Cardiac atrium fibroblast (primary cell): ENCODE results near the gene S100A12. TPM values are rescaled to one million over a fixed set of nuclear protein-coding genes. Genes with fewer than 3 reads are reported as not detected.

Experiments
- total RNA-seq: library from RNA; depleted of rRNA; stranded (reverse); fragments of >200 nt; gene quantifications from 2 replicates; pipeline ENCODE4 v1.2.3, GENCODE V29; 2015

S100A12 gene
- not detected in 2 replicates for total RNA-seq

DNA sequence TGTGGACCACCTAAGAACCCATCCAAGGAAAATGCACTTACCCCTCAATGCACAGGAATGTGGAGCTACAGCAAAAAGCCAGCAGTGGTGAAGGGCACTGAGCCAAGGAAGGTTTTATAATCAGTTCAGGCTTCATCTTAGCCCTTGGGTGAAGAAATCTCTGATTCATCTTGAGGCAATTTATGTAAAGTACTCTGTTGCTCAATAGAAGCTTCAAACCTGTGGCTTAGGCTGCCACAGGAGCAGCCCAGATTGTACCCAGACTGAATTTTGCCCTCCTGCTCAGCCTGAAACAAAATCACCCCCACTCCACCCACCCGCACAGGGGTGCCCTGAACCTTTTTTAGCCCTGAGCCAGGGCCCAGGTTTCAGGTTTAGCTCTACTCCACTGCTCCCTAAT lies at the start of gene S100A12:
Gene S100A12, minus strand, starts transcription at position 111 of the 400 bp plus-strand sequence. CDS start 1,029 bp downstream, outside the sequence.

DNA sequence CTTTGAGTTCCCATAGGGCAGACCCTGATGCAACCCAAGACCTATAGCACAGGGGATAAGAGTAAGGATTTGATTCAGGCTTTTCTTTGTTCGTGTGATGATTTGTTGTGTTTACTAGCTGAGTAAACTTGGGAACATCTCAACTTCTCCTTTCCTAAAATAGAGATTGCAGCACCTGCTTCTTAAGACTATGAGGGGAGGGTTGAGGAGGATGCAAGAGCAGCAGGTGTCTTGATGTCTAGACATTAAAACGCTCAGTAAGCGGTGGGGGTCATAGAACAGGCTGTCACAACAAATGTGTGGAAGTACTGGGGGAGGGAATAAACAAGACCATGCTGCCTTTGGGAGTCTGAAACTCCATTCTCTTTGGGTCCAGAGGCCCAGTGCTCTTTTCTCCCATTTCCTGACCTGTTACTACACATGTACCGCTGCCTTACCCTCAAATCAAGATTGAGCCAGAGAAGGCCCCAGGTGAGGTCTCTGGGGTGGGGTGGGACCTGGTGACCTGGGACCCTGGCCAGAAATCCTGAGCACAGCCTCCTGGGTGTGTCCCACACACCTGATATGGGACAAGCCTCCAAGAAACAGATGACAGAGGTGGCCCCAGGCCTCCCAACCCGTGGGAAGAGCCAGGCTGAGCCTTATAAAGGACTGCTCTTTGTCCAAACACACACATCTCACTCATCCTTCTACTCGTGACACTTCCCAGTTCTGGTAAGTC lies 40.6 kb upstream of the S100A12 start, which contains the start of gene S100A7A:
Gene S100A7A, plus strand, starts transcription at position 671 of the 721 bp plus-strand sequence. CDS start 1,563 bp downstream, outside the sequence.

DNA sequence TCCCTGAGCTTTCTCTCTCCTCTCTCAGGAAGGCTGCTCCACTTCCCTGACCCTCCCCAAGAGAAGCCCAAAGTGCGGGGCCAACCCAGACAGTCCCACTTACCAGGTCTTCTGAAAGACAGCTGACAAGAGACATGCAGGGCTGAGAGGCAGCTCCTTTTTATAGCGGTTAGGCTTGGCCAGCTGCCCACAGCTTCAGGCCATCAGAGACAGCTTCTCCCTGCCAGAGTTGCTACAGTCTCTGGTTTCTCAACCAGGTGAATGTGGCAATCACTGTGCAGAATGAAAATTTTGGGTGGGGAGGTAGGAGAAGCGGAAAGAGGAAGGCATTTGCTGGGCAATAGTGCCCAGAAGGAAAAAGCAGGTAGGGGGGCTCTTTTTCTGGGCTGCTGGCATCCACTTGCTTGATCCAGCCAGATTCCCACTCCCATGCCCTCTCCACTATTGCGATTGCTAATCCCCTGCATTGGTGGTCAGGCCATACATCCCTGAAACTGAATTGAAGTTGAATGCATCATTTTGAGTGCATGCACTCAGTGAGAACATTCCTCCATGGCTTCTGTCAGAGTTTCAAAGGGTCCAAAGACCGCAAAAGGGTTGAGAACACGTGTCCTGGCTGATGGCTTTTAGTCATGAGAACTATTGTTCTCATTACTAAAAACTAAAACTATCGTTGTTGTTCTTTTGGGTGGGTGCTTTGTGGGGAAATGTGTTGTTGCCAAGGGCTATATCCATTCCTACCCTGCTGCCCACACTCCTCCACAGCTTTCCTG lies 15.7 kb upstream of the S100A12 start, which contains the start of gene S100A8:
Gene S100A8, minus strand, starts transcription at position 136 of the 773 bp plus-strand sequence. CDS start 538 bp downstream, outside the sequence.

DNA sequence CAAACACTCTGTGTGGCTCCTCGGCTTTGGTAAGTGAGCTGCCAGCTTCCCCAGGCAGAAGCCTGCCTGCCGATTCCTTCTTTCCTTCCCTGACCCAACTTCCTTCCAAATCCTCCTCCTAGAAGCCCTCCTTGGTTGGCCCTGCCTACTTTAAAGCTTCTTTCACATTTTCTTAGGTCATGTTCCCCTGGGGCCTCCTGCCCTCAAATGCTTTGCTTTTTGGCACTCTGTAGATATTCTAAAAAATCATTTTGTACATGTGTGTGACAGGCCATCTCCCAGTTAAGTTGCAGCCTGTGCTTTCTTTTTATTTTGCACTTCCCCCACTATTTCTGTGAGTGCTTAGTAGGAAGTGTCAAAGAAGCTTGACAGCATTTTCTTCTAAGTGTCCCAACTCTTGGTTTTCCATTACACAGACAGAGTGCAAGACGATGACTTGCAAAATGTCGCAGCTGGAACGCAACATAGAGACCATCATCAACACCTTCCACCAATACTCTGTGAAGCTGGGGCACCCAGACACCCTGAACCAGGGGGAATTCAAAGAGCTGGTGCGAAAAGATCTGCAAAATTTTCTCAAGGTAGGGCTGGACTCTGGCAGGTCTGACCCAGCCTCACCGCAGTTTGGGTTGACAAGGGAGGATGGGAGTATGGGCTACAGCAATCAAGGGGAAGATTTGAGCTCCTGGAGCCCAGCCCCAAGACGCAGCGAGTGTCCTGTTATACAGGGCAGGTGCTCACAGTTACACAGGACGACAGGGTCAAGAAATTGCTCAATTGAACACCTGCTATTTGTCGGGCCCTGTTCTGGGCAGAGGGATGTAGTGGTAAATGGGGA lies 17.3 kb downstream of the S100A12 start, which contains the start of gene S100A9:
Gene S100A9, plus strand, starts transcription at position 2 of the 838 bp plus-strand sequence. Its CDS starts 430 bp downstream, at position 432.

DNA sequence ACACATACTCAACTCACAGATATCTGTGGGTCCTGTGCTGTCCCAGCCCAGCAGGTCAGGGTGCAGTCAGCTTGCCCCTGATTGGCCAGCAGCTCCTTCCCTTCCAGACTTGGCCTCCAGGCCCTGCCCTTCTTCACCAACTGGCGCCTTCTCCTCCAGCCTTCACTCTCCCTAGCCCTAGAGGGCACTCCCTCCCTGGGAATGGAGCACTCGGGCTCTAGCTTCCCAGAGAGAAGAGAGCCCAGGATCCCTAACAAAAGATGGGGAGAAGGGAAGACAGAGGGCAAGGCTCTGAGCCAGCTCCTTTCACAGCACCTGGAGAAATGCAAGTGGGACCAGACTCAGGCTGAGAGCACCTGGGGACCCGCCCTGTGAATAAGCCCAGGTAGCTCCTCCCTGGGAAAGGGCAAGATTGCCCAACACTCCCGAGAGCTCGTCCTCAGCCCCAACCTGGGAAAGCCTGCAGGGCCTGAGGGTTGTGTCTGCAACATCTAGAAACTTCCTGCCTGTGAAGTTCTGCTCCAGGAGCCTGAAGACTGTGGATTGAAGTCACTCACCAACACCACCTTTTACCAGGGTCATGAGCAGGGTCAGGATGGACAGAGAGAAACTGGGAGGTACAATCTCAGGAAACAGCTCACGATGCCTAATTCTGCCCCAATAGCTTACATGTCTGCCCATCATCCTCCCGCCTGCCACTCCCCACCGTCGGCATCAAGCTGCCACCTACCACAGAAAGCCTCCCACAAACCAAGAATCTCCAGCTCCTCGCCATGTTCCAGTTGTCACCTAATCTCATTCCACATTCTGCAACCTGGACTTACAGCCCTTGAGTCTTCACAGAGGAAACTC lies 26.7 kb downstream of the S100A12 start, which contains the start of gene PGLYRP4:
Gene PGLYRP4, minus strand, starts transcription at position 331 of the 852 bp plus-strand sequence. CDS start 909 bp downstream, outside the sequence.

Other genes starting within 250 kb of the S100A12 start
- gene SPRR2G, start 224.7 kb downstream of the S100A12 start, total RNA-seq, result not detected in 2 replicates
- not detected in 2 replicates for gene LELP1, start 172.2 kb downstream of the S100A12 start, total RNA-seq
- not detected in 2 replicates for gene PRR9, start 158.0 kb downstream of the S100A12 start, total RNA-seq
- gene LORICRIN, start 115.9 kb downstream of the S100A12 start, total RNA-seq, result not detected in 2 replicates
- not detected in 2 replicates for gene PGLYRP3, start 62.7 kb downstream of the S100A12 start, total RNA-seq
- not detected in 2 replicates for gene PGLYRP4, start 26.8 kb downstream of the S100A12 start, total RNA-seq
- gene S100A9, start 17.8 kb downstream of the S100A12 start, total RNA-seq, result not detected in 2 replicates
- gene S100A8, start 15.5 kb upstream of the S100A12 start, total RNA-seq, result not detected in 2 replicates
- not detected in 2 replicates for gene S100A7A, start 40.9 kb upstream of the S100A12 start, total RNA-seq
- gene S100A7, start 85.0 kb upstream of the S100A12 start, total RNA-seq, result not detected in 2 replicates
- gene S100A6, start 160.4 kb upstream of the S100A12 start, total RNA-seq, result 782 and 910 TPM in 2 replicates
- gene S100A5, start 165.3 kb upstream of the S100A12 start, total RNA-seq, result not detected in 2 replicates
- gene S100A4, start 170.2 kb upstream of the S100A12 start, total RNA-seq, result 145 and 248 TPM in 2 replicates
- 7.5 and 9.0 TPM in 2 replicates for gene S100A3, start 173.6 kb upstream of the S100A12 start, total RNA-seq
- 0.16 TPM in 1 of 2 replicates, not detected in the other for gene S100A2, start 190.2 kb upstream of the S100A12 start, total RNA-seq
- gene S100A16, start 237.5 kb upstream of the S100A12 start, total RNA-seq, result 200 and 242 TPM in 2 replicates
- not detected in 2 replicates for gene S100A14, start 240.7 kb upstream of the S100A12 start, total RNA-seq